H9 (cell line): ENCODE results near the gene VSIG10L. TPM values are rescaled to one million over a fixed set of nuclear protein-coding genes. Genes with fewer than 3 reads are reported as not detected.

Source experiments
- DNase-seq: peaks from one replicate; pipeline ENCODE4 v3.0.0-alpha.2; 2017
- H2AFZ ChIP-seq: one replicate; pipeline ENCODE4 v1.6.1; 2013; ENCODE audit warnings: mild to moderate bottlenecking, low read length, control low read depth, moderate library complexity
- H2AK5ac ChIP-seq: 2 replicates; pipeline ENCODE4 v1.6.1; 2013; ENCODE audit warnings: low read length, control low read depth, mixed read lengths; ENCODE audit not compliant: insufficient read length
- H2BK120ac ChIP-seq: one replicate; pipeline ENCODE4 v1.6.1; 2013; ENCODE audit warnings: low read depth, mild to moderate bottlenecking, low read length, control low read depth, inconsistent platforms; ENCODE audit not compliant: poor library complexity, severe bottlenecking
- H2BK12ac ChIP-seq: 2 replicates; pipeline ENCODE4 v1.6.1; 2013; ENCODE audit warnings: low read length, control low read depth, mixed read lengths, low read depth; ENCODE audit not compliant: insufficient read length
- H2BK15ac ChIP-seq: 2 replicates; pipeline ENCODE4 v1.6.1; 2013; ENCODE audit warnings: low read depth, low read length, control low read depth
- H2BK20ac ChIP-seq: one replicate; pipeline ENCODE4 v1.6.1; 2013; ENCODE audit warnings: low read depth, mild to moderate bottlenecking, low read length, control low read depth, inconsistent platforms; ENCODE audit not compliant: poor library complexity, severe bottlenecking
- H2BK5ac ChIP-seq: 2 replicates; pipeline ENCODE4 v1.6.1; 2013; ENCODE audit warnings: low read length, control low read depth, mixed read lengths; ENCODE audit not compliant: insufficient read length
- H3K14ac ChIP-seq: 2 replicates; pipeline ENCODE4 v1.6.1; 2013; ENCODE audit warnings: low read length, control low read depth; ENCODE audit not compliant: insufficient read depth
- H3K18ac ChIP-seq: 2 replicates; pipeline ENCODE4 v1.6.1; 2013; ENCODE audit warnings: low read depth, mild to moderate bottlenecking, mixed read lengths, low read length, control low read depth; ENCODE audit not compliant: insufficient read length
- H3K23ac ChIP-seq: 2 replicates; pipeline ENCODE4 v1.6.1; 2013; ENCODE audit warnings: low read length, control low read depth, mixed read lengths, low read depth; ENCODE audit not compliant: insufficient read length
- H3K23me2 ChIP-seq: 2 replicates; pipeline ENCODE4 v1.6.1; 2013; ENCODE audit warnings: low read depth, mild to moderate bottlenecking, mixed read lengths, low read length, control low read depth; ENCODE audit not compliant: insufficient read length, poor library complexity, severe bottlenecking
- H3K27ac ChIP-seq: 2 replicates; pipeline ENCODE4 v1.5.1; 2013; ENCODE audit warnings: low read length, control low read depth, mixed read lengths, low read depth; ENCODE audit not compliant: insufficient read length
- H3K27me3 ChIP-seq: 2 replicates; pipeline ENCODE4 v1.6.1; 2013; ENCODE audit warnings: low read length, control low read depth, inconsistent platforms; ENCODE audit not compliant: insufficient read depth
- H3K4ac ChIP-seq: 2 replicates; pipeline ENCODE4 v1.6.1; 2013; ENCODE audit warnings: low read depth, mild to moderate bottlenecking, control low read depth, inconsistent platforms, low read length, moderate library complexity
- H3K4me1 ChIP-seq: 2 replicates; pipeline ENCODE4 v1.6.1; 2013; ENCODE audit warnings: low read length, control low read depth, inconsistent platforms; ENCODE audit not compliant: insufficient read depth
- H3K4me2 ChIP-seq: 2 replicates; pipeline ENCODE4 v1.6.1; 2013; ENCODE audit warnings: low read length, control low read depth, mixed read lengths; ENCODE audit not compliant: insufficient read length, insufficient read depth
- H3K56ac ChIP-seq: 2 replicates; pipeline ENCODE4 v1.6.1; 2013; ENCODE audit warnings: low read depth, mild to moderate bottlenecking, mixed read lengths, low read length, control low read depth; ENCODE audit not compliant: insufficient read length
- H3K79me1 ChIP-seq: 2 replicates; pipeline ENCODE4 v1.6.1; 2013; ENCODE audit warnings: low read depth, mild to moderate bottlenecking, moderate library complexity, low read length, control low read depth, inconsistent platforms; ENCODE audit not compliant: insufficient read depth, poor library complexity, severe bottlenecking
- H3K79me2 ChIP-seq: 2 replicates; pipeline ENCODE4 v1.6.1; 2013; ENCODE audit warnings: low read length, control low read depth, inconsistent platforms; ENCODE audit not compliant: insufficient read depth
- H3K9ac ChIP-seq: 2 replicates; pipeline ENCODE4 v1.6.1; 2013; ENCODE audit warnings: low read length, control low read depth, mixed read lengths; ENCODE audit not compliant: insufficient read length; ENCODE audit errors: extremely low read depth
- H3K9me3 ChIP-seq: one replicate; pipeline ENCODE4 v1.6.1; 2013; ENCODE audit warnings: low read depth, low read length, inconsistent platforms; ENCODE audit not compliant: control insufficient read depth
- H3T11ph ChIP-seq: one replicate; pipeline ENCODE4 v1.6.1; 2013; ENCODE audit warnings: mild to moderate bottlenecking, low read length, control low read depth, inconsistent platforms
- H4K20me1 ChIP-seq: one replicate; pipeline ENCODE4 v1.6.1; 2013; ENCODE audit not compliant: control insufficient read depth, insufficient read length, insufficient read depth
- H4K5ac ChIP-seq: 2 replicates; pipeline ENCODE4 v1.6.1; 2013; ENCODE audit warnings: low read depth, mild to moderate bottlenecking, mixed read lengths, low read length, control low read depth; ENCODE audit not compliant: insufficient read length
- H4K8ac ChIP-seq: replicated peaks from 2 replicates; pipeline ENCODE4 v1.6.1; 2013; ENCODE audit warnings: low read length, control low read depth, mixed read lengths, low read depth; ENCODE audit not compliant: insufficient read length
- H4K91ac ChIP-seq: 2 replicates; pipeline ENCODE4 v1.6.1; 2013; ENCODE audit warnings: low read depth, mild to moderate bottlenecking, moderate library complexity, mixed read lengths, low read length, control low read depth; ENCODE audit not compliant: insufficient read length
- H3K27ac Mint-ChIP-seq, 3 experiments: 2 replicates in 2 of 3; 3 replicates in 1 of 3; pipeline ENCODE4 v1.8.0; 2020 to 2021; ENCODE audit warnings: mixed read lengths in 3 of 3, mild to moderate bottlenecking in 1 of 3, moderate library complexity in 1 of 3
- H3K27me3 Mint-ChIP-seq: 2 replicates; pipeline ENCODE4 v1.8.0; 2021; ENCODE audit warnings: low read depth, mild to moderate bottlenecking, moderate library complexity, mixed read lengths
- H3K36me3 Mint-ChIP-seq, 3 experiments: 2 replicates in 2 of 3; 3 replicates in 1 of 3; pipeline ENCODE4 v1.8.0; 2020 to 2021; ENCODE audit warnings: low read depth in 3 of 3, mixed read lengths in 3 of 3; ENCODE audit not compliant: insufficient read depth in 1 of 3
- H3K4me1 Mint-ChIP-seq, 2 experiments: 2 replicates each; pipeline ENCODE4 v1.8.0; 2020; ENCODE audit warnings: mixed read lengths in 2 of 2
- H3K4me3 Mint-ChIP-seq, 2 experiments: 2 replicates in 1 of 2; 3 replicates in 1 of 2; pipeline ENCODE4 v1.8.0; 2020 to 2021; ENCODE audit warnings: mild to moderate bottlenecking in 2 of 2, mixed read lengths in 2 of 2, moderate library complexity in 1 of 2
- H3K9me3 Mint-ChIP-seq, 2 experiments: 2 replicates in 1 of 2; 3 replicates in 1 of 2; pipeline ENCODE4 v1.8.0; 2020; ENCODE audit warnings: mild to moderate bottlenecking in 2 of 2, mixed read lengths in 2 of 2, moderate library complexity in 1 of 2
- WGBS: extraction: QIAGEN DNeasy Blood & Tissue Kit; methylation state at CpG from one replicate; pipeline ENCODE4 v1.1.7; 2013; ENCODE audit warnings: missing lambda C conversion rate, low lambda C conversion rate, mixed read lengths; ENCODE audit not compliant: insufficient read length; ENCODE audit errors: extremely low coverage; 5-methylcytosine and 5-hydroxymethylcytosine counted together
- total RNA-seq: library from RNA; stranded (reverse); gene quantifications from 2 replicates; pipeline ENCODE4 v1.2.1, GENCODE V29; 2021
- TF ChIP-seq, protein P1 (sequence below): fragments of 200-600 bp; sonication (generic); conservative IDR thresholded peaks from 3 replicates; pipeline ENCODE4 v1.8.0; 2021; ENCODE audit warnings: antibody characterized with exemption, mild to moderate bottlenecking

VSIG10L gene
- total RNA-seq, 1 experiment from 2014 or later: 5.6 TPM

- Mint-ChIP-seq H3K27ac (peak overlapping the region in 1 of 3 experiments; percentile 19; a peak in 1 of 7 replicates), H3K36me3 (peaks cover 4 to 22% (median 7%) of the 10 kb centered on the region in 3 experiments; a peak in 6 of 7 replicates), H3K4me3 (no peak overlapping the region), H3K9me3 (no peaks in the 10 kb centered on the region), H3K27me3 (no peaks in the 10 kb centered on the region), H3K4me1 (peaks cover 13 to 18% of the 10 kb centered on the region in 2 experiments)
- H3K27ac ChIP-seq: no peak overlapping the region
- H3K9ac ChIP-seq: no peak overlapping the region
- WGBS: no CpG with 5 or more reads among the region's 11 CpGs
- no peak overlapping the region for H4K91ac ChIP-seq
- H3K4me2 ChIP-seq: no peak overlapping the region
- H3K4ac ChIP-seq: no peak overlapping the region
- H3K23me2 ChIP-seq: no peaks in the 10 kb centered on the region
- H4K20me1 ChIP-seq: no peaks in the 10 kb centered on the region
- no peak overlapping the region for H4K5ac ChIP-seq
- no peaks in the 10 kb centered on the region for H3K27me3 ChIP-seq
- H2AK5ac ChIP-seq: no peak overlapping the region
- H2BK5ac ChIP-seq: no peak overlapping the region
- no peak overlapping the region for H4K8ac ChIP-seq
- no peak overlapping the region for H3K56ac ChIP-seq
- no peak overlapping the region for H2BK12ac ChIP-seq
- no peak overlapping the region for H3K14ac ChIP-seq
- H2BK120ac ChIP-seq: no peak overlapping the region
- no peak overlapping the region for H2BK15ac ChIP-seq
- H3K79me2 ChIP-seq: no peaks in the 10 kb centered on the region
- H3T11ph ChIP-seq: no peak overlapping the region
- TF ChIP-seq, protein P1, sequence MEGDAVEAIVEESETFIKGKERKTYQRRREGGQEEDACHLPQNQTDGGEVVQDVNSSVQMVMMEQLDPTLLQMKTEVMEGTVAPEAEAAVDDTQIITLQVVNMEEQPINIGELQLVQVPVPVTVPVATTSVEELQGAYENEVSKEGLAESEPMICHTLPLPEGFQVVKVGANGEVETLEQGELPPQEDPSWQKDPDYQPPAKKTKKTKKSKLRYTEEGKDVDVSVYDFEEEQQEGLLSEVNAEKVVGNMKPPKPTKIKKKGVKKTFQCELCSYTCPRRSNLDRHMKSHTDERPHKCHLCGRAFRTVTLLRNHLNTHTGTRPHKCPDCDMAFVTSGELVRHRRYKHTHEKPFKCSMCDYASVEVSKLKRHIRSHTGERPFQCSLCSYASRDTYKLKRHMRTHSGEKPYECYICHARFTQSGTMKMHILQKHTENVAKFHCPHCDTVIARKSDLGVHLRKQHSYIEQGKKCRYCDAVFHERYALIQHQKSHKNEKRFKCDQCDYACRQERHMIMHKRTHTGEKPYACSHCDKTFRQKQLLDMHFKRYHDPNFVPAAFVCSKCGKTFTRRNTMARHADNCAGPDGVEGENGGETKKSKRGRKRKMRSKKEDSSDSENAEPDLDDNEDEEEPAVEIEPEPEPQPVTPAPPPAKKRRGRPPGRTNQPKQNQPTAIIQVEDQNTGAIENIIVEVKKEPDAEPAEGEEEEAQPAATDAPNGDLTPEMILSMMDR: no peak
- H2BK20ac ChIP-seq: no peak overlapping the region
- no peak overlapping the region for H2AFZ ChIP-seq
- no peak overlapping the region for H3K18ac ChIP-seq
- DNase-seq: no peak
- no peak overlapping the region for H3K23ac ChIP-seq
- no peaks in the 10 kb centered on the region for H3K4me1 ChIP-seq
- H3K79me1 ChIP-seq: no peaks in the 10 kb centered on the region
- no peaks in the 10 kb centered on the region for H3K9me3 ChIP-seq
These were observed 9.5 kb upstream of the VSIG10L start for GRCh38 chr19:51351266-51351990.
